Prostate gland (tissue), 2 donors: ENCODE measurements around the gene MED12L. TPM values are rescaled to one million over a fixed set of nuclear protein-coding genes. Genes with fewer than 3 reads are reported as not detected.

Source experiments
- DNase-seq: peaks from one replicate; pipeline ENCODE4 v3.0.0-alpha.2; 2019; ENCODE audit warnings: low spot score
- H3K27ac ChIP-seq, 2 donors: fragments of 200-600 bp; sonication (generic); 2 replicates each; pipeline ENCODE4 v1.5.1; 2017 to 2019
- H3K27me3 ChIP-seq: fragments of 200-600 bp; sonication (generic); replicated peaks from 2 replicates; pipeline ENCODE4 v1.5.1; 2019; ENCODE audit not compliant: insufficient read depth
- H3K36me3 ChIP-seq, 2 donors: fragments of 200-600 bp; sonication (generic); 1 replicate in 1 of 2; 2 replicates in 1 of 2; pipeline versions ENCODE4 v1.5.1 to v1.8.1; 2017 to 2019
- H3K4me1 ChIP-seq: fragments of 200-600 bp; sonication (generic); replicated peaks from 2 replicates; pipeline ENCODE4 v1.5.1; 2019
- H3K4me3 ChIP-seq, 2 donors: fragments of 200-600 bp; sonication (generic); 2 replicates each; pipeline ENCODE4 v1.5.1; 2017 to 2019
- H3K9me3 ChIP-seq: fragments of 200-600 bp; sonication (generic); 2 replicates; pipeline ENCODE4 v1.5.1; 2017
- POLR2A ChIP-seq: fragments of 450-650 bp; IDR thresholded peaks from one replicate; pipeline ENCODE4 v1.6.1; 2016; ENCODE audit warnings: antibody characterized with exemption, mild to moderate bottlenecking
- POLR2AphosphoS5 ChIP-seq: sonication (generic); formaldehyde crosslinking; IDR thresholded peaks from one replicate; pipeline ENCODE4 v1.6.1; 2017; ENCODE audit warnings: antibody characterized with exemption
- WGBS: methylation state at CpG from one replicate; pipeline ENCODE4 v1.1.5; 2018; 5-methylcytosine and 5-hydroxymethylcytosine counted together
- intact Hi-C: fragments of 100-400 bp; cut with DNase I; formaldehyde crosslinking; loops from one replicate; pipeline ENCODE4 v1.14.2; 2022
- total RNA-seq, 2 donors: library from RNA; depleted of rRNA; stranded (reverse); fragments of >200 nt; gene quantifications; one replicate each; pipeline ENCODE4 v1.1.0, GENCODE V29; 2016
- TF ChIP-seq, protein P1 (sequence below), 4 experiments: fragments of 200-600 bp in 2 of 4; fragments of 450-650 bp in 2 of 4; sonication (generic) in 2 of 4; IDR thresholded peaks; 1 replicate in 3 of 4; 2 replicates in 1 of 4; pipeline ENCODE4 v1.5.1; 2016 to 2019; ENCODE audit warnings: antibody characterized with exemption in 4 of 4, mild to moderate bottlenecking in 2 of 4, moderate library complexity in 2 of 4

MED12L gene
- total RNA-seq, 2 donors from 2014 or later, result 3.6 to 4.3 TPM

DNA sequence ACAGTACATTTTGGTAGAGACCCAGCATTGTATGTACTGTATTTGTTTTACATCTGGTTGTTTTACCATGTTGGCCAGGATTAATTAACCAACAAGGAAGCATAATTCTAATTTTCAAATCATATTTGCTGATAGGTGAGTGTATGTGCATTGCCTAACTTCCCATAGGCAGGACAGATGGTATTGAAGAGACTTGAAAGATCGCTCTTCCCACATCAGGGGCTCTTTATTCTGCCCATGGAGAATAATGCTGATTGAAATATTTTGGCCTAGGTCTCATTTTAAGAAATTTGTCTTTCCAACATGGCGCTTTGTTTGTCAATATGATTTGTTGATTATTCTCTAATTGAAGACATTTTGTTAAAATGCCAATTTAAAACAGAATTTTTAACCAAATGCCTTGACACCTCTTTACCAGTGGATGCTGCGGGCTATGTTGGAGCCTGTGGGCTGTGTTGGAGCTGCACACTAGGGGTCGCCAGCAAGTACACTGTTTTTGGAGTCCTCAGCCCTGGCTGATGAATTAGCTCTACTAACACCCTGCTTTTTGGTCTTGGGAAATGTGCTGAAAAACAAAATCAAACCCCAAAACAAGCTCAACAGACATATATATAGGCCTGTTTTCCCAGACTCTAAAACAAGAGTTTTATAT lies 293.7 kb downstream of the MED12L start:
- Histone ChIP-seq H3K4me1 (no peaks in the 10 kb centered on the region), H3K27ac (no peak overlapping the region), H3K9me3 (no peaks in the 10 kb centered on the region), H3K36me3 (no peaks in the 10 kb centered on the region), H3K27me3 (no peaks in the 10 kb centered on the region), H3K4me3 (no peak overlapping the region)
- WGBS, result 75% methylated on average over 4 of the region's 4 CpGs
- no peak for DNase-seq
- TF ChIP-seq POLR2A (no peak), POLR2AphosphoS5 (no peak)
- TF ChIP-seq, protein P1, sequence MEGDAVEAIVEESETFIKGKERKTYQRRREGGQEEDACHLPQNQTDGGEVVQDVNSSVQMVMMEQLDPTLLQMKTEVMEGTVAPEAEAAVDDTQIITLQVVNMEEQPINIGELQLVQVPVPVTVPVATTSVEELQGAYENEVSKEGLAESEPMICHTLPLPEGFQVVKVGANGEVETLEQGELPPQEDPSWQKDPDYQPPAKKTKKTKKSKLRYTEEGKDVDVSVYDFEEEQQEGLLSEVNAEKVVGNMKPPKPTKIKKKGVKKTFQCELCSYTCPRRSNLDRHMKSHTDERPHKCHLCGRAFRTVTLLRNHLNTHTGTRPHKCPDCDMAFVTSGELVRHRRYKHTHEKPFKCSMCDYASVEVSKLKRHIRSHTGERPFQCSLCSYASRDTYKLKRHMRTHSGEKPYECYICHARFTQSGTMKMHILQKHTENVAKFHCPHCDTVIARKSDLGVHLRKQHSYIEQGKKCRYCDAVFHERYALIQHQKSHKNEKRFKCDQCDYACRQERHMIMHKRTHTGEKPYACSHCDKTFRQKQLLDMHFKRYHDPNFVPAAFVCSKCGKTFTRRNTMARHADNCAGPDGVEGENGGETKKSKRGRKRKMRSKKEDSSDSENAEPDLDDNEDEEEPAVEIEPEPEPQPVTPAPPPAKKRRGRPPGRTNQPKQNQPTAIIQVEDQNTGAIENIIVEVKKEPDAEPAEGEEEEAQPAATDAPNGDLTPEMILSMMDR (IDR thresholded peaks at IDR 0.05), result no peak
- intact Hi-C loops, result no loop called here

DNA sequence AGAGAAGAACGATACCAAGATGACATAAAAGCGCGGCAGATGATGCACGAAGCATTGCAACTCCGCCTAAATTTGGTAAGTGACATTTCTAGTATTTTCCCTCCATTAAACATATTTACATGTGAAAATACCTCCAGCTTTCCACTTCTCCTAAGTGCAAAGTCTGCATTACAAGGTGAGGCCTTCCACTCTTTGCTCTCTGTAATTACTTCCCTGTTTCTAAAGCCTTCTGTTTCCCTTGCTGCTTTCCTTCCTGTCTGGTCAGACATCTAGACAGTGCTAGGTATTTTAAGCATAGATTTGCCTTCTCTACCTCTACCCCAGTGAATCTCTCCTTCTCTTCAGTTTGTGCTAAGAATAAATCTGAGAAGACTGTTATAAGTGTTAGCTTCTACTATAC lies 297.2 kb downstream of the MED12L start:
- no peak overlapping the region for H3K4me3 ChIP-seq
- TF ChIP-seq POLR2A, result no peak
- TF ChIP-seq, protein P1 (IDR thresholded peaks at IDR 0.05), result no peak
- TF ChIP-seq POLR2AphosphoS5, result no peak
- H3K27me3 ChIP-seq, result no peaks in the 10 kb centered on the region
- H3K27ac ChIP-seq, result no peak overlapping the region
- intact Hi-C loops, result no loop called here
- no peaks in the 10 kb centered on the region for H3K4me1 ChIP-seq
- no peaks in the 10 kb centered on the region for H3K36me3 ChIP-seq
- no peaks in the 10 kb centered on the region for H3K9me3 ChIP-seq
- whole genome bisulfite sequencing, result 90% methylated on average over 5 of the region's 5 CpGs
- DNase-seq, result no peak

DNA sequence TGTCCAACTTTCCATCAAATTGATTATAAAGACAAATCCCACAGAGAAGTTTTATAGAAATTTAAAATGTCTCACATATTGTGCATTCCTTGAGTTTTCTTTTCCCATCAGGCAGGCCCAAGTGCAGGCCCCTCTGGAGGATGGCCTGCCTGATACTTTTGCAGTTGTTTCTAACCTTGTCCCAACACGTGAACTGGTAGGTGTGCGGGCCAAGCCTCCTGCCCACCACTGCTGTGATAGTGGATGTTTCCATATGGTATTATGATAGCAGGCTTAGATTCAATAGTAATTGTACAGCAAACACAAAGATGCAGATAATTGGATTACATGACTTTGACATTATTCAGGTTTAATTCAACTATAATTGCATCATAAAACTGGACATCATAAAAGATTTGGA lies 297.6 kb downstream of the MED12L start:
- Histone ChIP-seq H3K27me3 (no peaks in the 10 kb centered on the region), H3K27ac (no peak overlapping the region), H3K4me3 (no peak overlapping the region), H3K9me3 (no peaks in the 10 kb centered on the region), H3K36me3 (no peaks in the 10 kb centered on the region), H3K4me1 (no peaks in the 10 kb centered on the region)
- TF ChIP-seq, protein P1 (IDR thresholded peaks at IDR 0.05), result no peak
- TF ChIP-seq POLR2A, result no peak
- no peak for TF ChIP-seq POLR2AphosphoS5
- no peak for DNase-seq
- intact Hi-C loops, result no loop called here
- WGBS, result 59% methylated on average over 2 of the region's 2 CpGs

DNA sequence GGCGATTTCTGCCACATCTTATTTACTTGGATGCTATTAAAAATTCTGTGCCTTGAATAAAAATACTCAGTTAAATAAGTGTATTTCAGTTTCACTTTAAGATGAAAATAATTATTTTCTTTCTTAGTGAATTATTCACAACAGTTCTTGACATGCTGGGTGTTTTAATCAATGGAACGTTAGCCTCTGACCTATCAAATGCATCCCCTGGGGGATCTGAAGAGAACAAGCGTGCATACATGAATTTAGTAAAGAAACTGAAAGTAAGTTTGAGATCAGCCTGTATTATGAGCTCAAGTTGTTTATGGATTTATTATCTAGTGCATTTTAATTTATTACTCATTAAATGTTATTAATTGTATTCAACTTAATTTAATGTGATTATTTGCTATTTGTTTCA lies 298.5 kb downstream of the MED12L start:
- WGBS, result 71% methylated on average over 3 of the region's 3 CpGs
- Histone ChIP-seq H3K27ac (no peak overlapping the region), H3K9me3 (no peaks in the 10 kb centered on the region), H3K27me3 (no peaks in the 10 kb centered on the region), H3K4me1 (no peaks in the 10 kb centered on the region), H3K36me3 (no peaks in the 10 kb centered on the region), H3K4me3 (no peak overlapping the region)
- intact Hi-C loops, result no loop called here
- no peak for DNase-seq
- TF ChIP-seq, protein P1 (IDR thresholded peaks at IDR 0.05), result no peak
- TF ChIP-seq POLR2AphosphoS5 (no peak), POLR2A (no peak)

DNA sequence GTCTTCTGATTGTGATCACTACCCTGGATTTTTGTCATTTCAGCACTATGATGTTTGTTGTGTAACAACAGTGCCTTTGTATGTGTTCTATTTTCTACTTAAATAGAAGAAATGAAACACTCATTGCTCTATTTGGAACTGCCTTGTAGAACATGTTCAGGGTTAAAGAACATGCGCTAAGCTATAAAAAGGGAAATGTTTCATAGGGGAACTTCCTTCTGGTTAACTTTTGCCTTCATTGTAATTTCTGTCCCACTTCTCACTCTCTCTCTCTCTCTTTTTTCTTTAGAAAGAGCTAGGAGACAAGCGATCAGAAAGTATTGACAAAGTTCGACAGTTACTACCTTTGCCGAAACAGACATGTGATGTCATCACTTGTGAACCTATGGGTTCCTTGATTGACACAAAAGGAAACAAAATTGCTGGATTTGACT lies 299.3 kb downstream of the MED12L start, which contains the start of gene P2RY12:
P2RY12 (minus strand) TSS at position 13 of the 434 bp plus-strand sequence. CDS start 45,908 bp downstream, outside the sequence.
- no peaks in the 10 kb centered on the region for H3K9me3 ChIP-seq
- no peaks in the 10 kb centered on the region for H3K4me1 ChIP-seq
- H3K27ac ChIP-seq, result no peak within 1 kb of the TSS
- no peaks in the 10 kb centered on the region for H3K36me3 ChIP-seq
- H3K4me3 ChIP-seq, result no peak within 1 kb of the TSS
- no peaks in the 10 kb centered on the region for H3K27me3 ChIP-seq
- intact Hi-C loops, result no loop called here
- WGBS, result 76% methylated on average over 4 of the region's 4 CpGs
- no peak for TF ChIP-seq POLR2AphosphoS5
- TF ChIP-seq, protein P1 (IDR thresholded peaks at IDR 0.05), result no peak
- TF ChIP-seq POLR2A, result no peak
- DNase-seq, result no peak
